NCI-H345 treated with DMSO at 0.1 percent for 48 hours (cell line): ENCODE measurements around the gene ADAMTS18.
"Not testable (repeated sequence)": the region's sequence is repeated elsewhere in the genome, so short reads cannot be mapped to it uniquely, and the experiment has no call there.

ENCODE experiments used
- DNase-seq: peaks from one replicate; lab custom pipeline; 2025; ENCODE audit not compliant: unreplicated experiment; lab: John Stamatoyannopoulos, UW

Gene ADAMTS18

GRCh38 chr16:77295896-77296295 is 138.9 kb downstream of the ADAMTS18 start:
- no peak for DNase-seq

- peak; percentile 2 for DNase-seq
These were observed 144.3 kb downstream of the ADAMTS18 start for GRCh38 chr16:77290451-77291115.

GRCh38 chr16:77289331-77289809 is 145.5 kb downstream of the ADAMTS18 start:
- DNase-seq: no peak

- no peak for DNase-seq
These were observed 146.6 kb downstream of the ADAMTS18 start for GRCh38 chr16:77288222-77288621.

- no peak for DNase-seq
These were observed 149.2 kb downstream of the ADAMTS18 start for GRCh38 chr16:77285676-77286075.

GRCh38 chr16:77282345-77282744 is 152.5 kb downstream of the ADAMTS18 start:
- no peak for DNase-seq

- DNase-seq: not testable (repeated sequence)
These were observed 155.5 kb downstream of the ADAMTS18 start for GRCh38 chr16:77279316-77279715.

GRCh38 chr16:77277571-77277970 is 157.3 kb downstream of the ADAMTS18 start:
- DNase-seq: no peak

- no peak for DNase-seq
These were observed 157.7 kb downstream of the ADAMTS18 start for GRCh38 chr16:77277141-77277540.

GRCh38 chr16:77276661-77277060 is 158.2 kb downstream of the ADAMTS18 start:
- no peak for DNase-seq

- not testable (repeated sequence) for DNase-seq
These were observed 159.5 kb downstream of the ADAMTS18 start for GRCh38 chr16:77275303-77275702.

- DNase-seq: no peak
These were observed 161.0 kb downstream of the ADAMTS18 start for GRCh38 chr16:77273815-77274214.

GRCh38 chr16:77271532-77272426 is 163.1 kb downstream of the ADAMTS18 start:
- no peak for DNase-seq

GRCh38 chr16:77266185-77266584 is 168.6 kb downstream of the ADAMTS18 start:
- DNase-seq: not testable (repeated sequence)

- DNase-seq: no peak
These were observed 171.9 kb downstream of the ADAMTS18 start for GRCh38 chr16:77262971-77263370.

GRCh38 chr16:77250400-77250799 is 184.4 kb downstream of the ADAMTS18 start:
- DNase-seq: no peak

- no peak for DNase-seq
These were observed 188.7 kb downstream of the ADAMTS18 start for GRCh38 chr16:77246150-77246549.

- DNase-seq: not testable (repeated sequence)
These were observed 192.4 kb downstream of the ADAMTS18 start for GRCh38 chr16:77242471-77242870.

- DNase-seq: peak; percentile 52
These were observed 196.2 kb downstream of the ADAMTS18 start for GRCh38 chr16:77238593-77238992.

GRCh38 chr16:77236063-77236511 is 198.7 kb downstream of the ADAMTS18 start:
- peak; percentile 51 for DNase-seq

- DNase-seq: no peak
These were observed 200.2 kb downstream of the ADAMTS18 start for GRCh38 chr16:77234611-77235010.
